ENCODE measurements around the gene ITPR2. TPM values are rescaled to one million over a fixed set of nuclear protein-coding genes. Genes with fewer than 3 reads are reported as not detected.

Gene ITPR2
- total RNA-seq, 1 donor: 77.7 TPM

DNA sequence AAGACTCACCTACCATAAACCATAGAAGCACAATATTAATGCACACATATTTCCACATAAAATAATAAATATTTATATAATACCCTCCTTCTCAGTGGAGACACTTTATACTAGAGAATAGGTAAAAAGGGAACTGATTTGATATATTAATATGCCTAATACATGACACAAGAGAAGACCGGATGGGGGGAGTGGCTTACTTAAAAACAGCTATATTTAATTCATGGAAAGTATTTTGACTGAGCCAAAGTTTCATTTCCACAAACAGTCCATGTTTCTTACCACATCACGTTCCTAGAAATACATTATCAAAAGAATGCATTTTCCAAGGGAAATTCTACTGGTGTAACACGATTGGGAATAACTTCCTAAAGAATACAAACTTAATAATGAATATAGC, 63.4 kb downstream of the ITPR2 start:
- TF ChIP-seq, protein P1, sequence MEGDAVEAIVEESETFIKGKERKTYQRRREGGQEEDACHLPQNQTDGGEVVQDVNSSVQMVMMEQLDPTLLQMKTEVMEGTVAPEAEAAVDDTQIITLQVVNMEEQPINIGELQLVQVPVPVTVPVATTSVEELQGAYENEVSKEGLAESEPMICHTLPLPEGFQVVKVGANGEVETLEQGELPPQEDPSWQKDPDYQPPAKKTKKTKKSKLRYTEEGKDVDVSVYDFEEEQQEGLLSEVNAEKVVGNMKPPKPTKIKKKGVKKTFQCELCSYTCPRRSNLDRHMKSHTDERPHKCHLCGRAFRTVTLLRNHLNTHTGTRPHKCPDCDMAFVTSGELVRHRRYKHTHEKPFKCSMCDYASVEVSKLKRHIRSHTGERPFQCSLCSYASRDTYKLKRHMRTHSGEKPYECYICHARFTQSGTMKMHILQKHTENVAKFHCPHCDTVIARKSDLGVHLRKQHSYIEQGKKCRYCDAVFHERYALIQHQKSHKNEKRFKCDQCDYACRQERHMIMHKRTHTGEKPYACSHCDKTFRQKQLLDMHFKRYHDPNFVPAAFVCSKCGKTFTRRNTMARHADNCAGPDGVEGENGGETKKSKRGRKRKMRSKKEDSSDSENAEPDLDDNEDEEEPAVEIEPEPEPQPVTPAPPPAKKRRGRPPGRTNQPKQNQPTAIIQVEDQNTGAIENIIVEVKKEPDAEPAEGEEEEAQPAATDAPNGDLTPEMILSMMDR (IDR thresholded peaks at IDR 0.05; ENCODE audit: insufficient read depth, low read depth, low read length): no peak
- H3K4me3 ChIP-seq (ENCODE audit: low read depth, low read length): no peak overlapping the region
- DNase-seq (ENCODE audit: low read depth): no peak

DNA sequence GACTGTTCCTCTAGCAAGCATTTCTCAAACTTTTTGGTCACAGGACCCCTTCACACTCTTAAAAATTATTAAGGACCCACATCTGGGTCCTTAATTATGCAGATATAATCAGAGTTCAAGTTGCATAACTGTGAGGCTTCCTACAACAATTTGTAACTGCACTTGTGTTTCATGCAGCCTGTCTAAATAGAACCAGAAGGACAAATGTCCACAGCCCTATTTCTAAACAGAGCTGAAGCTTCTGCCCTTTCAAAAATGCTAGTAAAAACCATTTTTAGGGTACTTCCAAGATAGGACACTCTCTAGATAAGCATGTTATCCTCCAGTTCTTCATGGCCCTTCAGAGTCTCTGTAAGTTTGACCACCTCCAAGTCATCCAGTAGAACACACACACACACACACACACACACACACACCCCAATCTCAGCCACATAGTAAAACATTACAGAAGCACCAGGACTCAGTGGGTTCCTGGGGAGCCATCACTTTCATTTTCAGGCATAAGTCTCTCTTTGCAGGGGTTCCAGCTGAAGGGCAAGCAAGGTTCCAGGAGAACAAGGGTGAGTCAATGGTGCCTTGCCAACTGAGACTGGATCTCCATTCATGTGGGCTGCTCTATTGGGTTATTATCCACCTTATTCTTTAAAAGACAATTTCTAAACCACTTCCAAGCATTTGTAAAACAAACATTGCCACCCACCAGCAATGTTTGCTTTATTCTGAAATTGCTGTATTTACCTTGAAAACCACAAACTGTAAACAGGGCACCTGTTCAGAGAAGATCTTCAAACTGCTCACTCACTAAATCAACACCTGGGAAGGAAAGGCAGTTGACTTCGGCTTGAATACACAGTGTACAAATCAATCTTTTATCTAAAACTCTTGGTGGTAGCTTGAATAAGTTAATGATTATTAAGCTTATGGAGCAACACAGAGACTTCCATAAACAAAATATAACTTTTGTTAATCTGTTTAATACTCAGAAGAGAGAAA, 64.1 kb downstream of the ITPR2 start:
- TF ChIP-seq, protein P1 (IDR thresholded peaks at IDR 0.05; ENCODE audit: insufficient read depth, low read depth, low read length): no peak
- H3K4me3 ChIP-seq (ENCODE audit: low read depth, low read length): no peak overlapping the region
- no peak for DNase-seq (ENCODE audit: low read depth)

DNA sequence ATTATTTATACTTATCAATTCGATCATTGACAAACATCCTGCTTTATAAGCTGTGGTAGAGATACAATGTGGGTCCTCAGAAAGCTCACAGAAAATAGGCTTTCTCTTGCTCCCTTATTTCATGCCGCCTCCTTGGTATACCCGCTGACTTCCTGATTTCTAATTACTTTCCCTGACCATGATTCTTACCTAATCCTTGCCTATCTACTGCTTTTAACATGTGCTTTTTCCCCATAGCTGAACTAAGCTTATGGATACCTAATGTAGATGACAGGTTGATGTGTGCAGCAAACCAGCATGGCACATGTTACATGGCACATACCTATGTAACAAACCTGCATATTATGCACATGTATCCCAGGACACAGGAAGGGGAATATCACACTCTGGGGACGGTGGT, 65.1 kb downstream of the ITPR2 start:
- H3K4me3 ChIP-seq (ENCODE audit: low read depth, low read length): no peak overlapping the region
- TF ChIP-seq, protein P1 (IDR thresholded peaks at IDR 0.05; ENCODE audit: insufficient read depth, low read depth, low read length): no peak
- DNase-seq (ENCODE audit: low read depth): no peak

DNA sequence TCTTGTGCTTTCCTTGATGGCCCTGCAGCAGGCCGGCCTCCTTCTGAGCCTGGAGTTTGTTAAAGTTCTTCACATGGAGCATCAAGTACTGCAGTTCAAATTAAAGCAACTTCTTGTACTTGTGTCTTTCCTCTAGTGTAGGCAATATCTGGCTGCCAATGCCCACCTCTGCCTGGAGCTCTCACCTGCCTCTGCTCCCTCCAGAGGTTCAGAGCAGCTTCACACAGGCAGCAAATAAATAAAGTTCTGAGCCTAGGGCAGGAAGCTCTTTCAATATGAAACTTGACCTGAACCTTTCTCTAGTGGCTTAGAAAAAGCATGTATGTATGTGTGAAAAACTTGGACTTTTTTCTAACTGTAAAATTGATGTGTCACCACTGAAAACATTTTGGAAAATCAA, 65.9 kb downstream of the ITPR2 start:
- H3K4me3 ChIP-seq (ENCODE audit: low read depth, low read length): no peak overlapping the region
- TF ChIP-seq, protein P1 (IDR thresholded peaks at IDR 0.05; ENCODE audit: insufficient read depth, low read depth, low read length): no peak
- no peak for DNase-seq (ENCODE audit: low read depth)

DNA sequence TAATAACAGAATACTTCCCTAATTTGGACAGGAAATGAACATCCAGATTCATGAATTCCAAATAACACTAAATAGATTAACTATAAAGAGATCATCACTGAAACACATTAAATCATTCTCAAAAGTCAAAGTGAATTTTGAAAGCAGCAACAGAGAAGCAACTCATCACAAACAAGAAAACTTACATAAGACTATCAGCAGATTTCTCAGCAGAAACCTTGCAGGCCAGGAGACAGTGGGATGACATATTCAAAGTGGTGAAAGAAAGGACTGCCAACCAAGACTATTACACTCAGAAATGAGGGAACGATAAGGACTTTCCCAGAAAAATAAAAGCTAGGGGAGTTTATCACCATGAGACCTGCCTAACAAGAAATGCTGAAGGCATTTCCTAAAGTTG, 70.8 kb downstream of the ITPR2 start:
- no peak overlapping the region for H3K4me3 ChIP-seq (ENCODE audit: low read depth, low read length)
- DNase-seq (ENCODE audit: low read depth): no peak
- TF ChIP-seq, protein P1 (IDR thresholded peaks at IDR 0.05; ENCODE audit: insufficient read depth, low read depth, low read length): no peak

DNA sequence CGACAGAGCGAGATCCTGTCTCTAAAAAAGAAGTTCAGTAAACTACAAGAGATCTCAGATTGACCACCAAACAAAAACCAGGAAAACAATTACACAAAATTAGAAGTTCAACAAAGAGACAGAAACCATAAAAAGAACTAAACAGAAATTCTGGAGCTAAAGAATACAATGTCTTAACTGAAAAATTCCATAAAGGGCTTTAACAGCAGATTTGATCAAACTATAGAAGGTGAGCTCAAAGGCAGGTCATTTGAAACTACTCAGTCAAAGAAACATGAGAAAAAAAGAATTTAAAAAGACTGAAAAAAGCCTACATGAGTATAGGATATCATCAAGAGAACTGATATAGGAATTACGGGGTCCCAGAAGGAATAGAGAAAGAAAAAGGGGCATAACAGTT, 71.2 kb downstream of the ITPR2 start:
- TF ChIP-seq, protein P1 (IDR thresholded peaks at IDR 0.05; ENCODE audit: insufficient read depth, low read depth, low read length): no peak
- no peak for DNase-seq (ENCODE audit: low read depth)
- no peak overlapping the region for H3K4me3 ChIP-seq (ENCODE audit: low read depth, low read length)

Data from fibroblast of villous mesenchyme (primary cell).